H1 (cell line): ENCODE data around the gene LOXHD1. TPM values are rescaled to one million over a fixed set of nuclear protein-coding genes. Genes with fewer than 3 reads are reported as not detected.

Experiments used
- BRCA1 ChIP-seq: IDR thresholded peaks from 2 replicates; pipeline ENCODE4 v1.6.1; 2012; ENCODE audit warnings: low read depth, low read length, improper control_type of control experiment
- CEBPB ChIP-seq: IDR thresholded peaks from 2 replicates; pipeline ENCODE4 v1.6.1; 2012; ENCODE audit warnings: low read depth, low read length
- MAFK ChIP-seq: IDR thresholded peaks from 2 replicates; pipeline ENCODE4 v1.6.1; 2012; ENCODE audit warnings: low read depth, mild to moderate bottlenecking, improper control_type of control experiment, low read length
- PHF8 ChIP-seq: fragments of 200-600 bp; sonication (generic); conservative IDR thresholded peaks from 2 replicates; pipeline ENCODE4 v1.7.1; 2012; ENCODE audit warnings: low read depth, mild to moderate bottlenecking, inconsistent platforms, low read length, moderate library complexity
- POLR2A ChIP-seq, 2 experiments: IDR thresholded peaks; 1 replicate in 1 of 2; 2 replicates in 1 of 2; pipeline ENCODE4 v1.6.1; 2011; ENCODE audit warnings: low read depth in 2 of 2, low read length in 2 of 2, mild to moderate bottlenecking in 2 of 2; ENCODE audit errors: control extremely low read depth in 1 of 2
- SIX5 ChIP-seq: IDR thresholded peaks from 2 replicates; pipeline ENCODE4 v1.6.1; 2011; ENCODE audit warnings: mild to moderate bottlenecking, low read depth, low read length
- TAF1 ChIP-seq: IDR thresholded peaks from 2 replicates; pipeline ENCODE4 v1.6.1; 2011; ENCODE audit warnings: mild to moderate bottlenecking, low read depth, low read length
- polyA plus RNA-seq, 7 experiments: library from polyadenylated mRNA; depleted of rRNA in 3 of 7; stranded (reverse) in 5 of 7; unstranded in 2 of 7; fragments of >200 nt in 5 of 7; fragments of 200-250 nt in 2 of 7; gene quantifications; 1 replicate in 5 of 7; 2 replicates in 1 of 7; 4 replicates in 1 of 7; pipeline versions ENCODE4 v1.2.1 to v1.2.3, GENCODE V29; 2011 to 2013; ENCODE audit warnings: missing spikeins in 2 of 7, mixed read lengths in 2 of 7
- total RNA-seq: library from RNA; stranded (reverse); fragmentation: NEBNext Ultra II Directional; extraction: Animal tissue kit (Norgen Biotek cat#: 25700); gene quantifications from 2 replicates; pipeline ENCODE4 v1.2.1, GENCODE V29; 2021
- TF ChIP-seq, protein P1 (sequence below): fragments of 300-600 bp; sonication (generic); IDR thresholded peaks from 2 replicates; pipeline ENCODE4 v1.7.1; 2012; ENCODE audit warnings: low read length, moderate library complexity, mild to moderate bottlenecking, inconsistent platforms; ENCODE audit not compliant: insufficient replicate concordance
- TF ChIP-seq, protein P2 (sequence below): IDR thresholded peaks from 2 replicates; pipeline ENCODE4 v1.6.1; 2011; ENCODE audit warnings: low read depth, mild to moderate bottlenecking, low read length; ENCODE audit not compliant: insufficient read depth

LOXHD1 gene
- total and polyA plus RNA-seq, 2 of the 8 experiments (the other 6 are each of a cell fraction or from before 2014, with no cell fraction given): 0.02 TPM; not detected in 1

- TF ChIP-seq, protein P1, sequence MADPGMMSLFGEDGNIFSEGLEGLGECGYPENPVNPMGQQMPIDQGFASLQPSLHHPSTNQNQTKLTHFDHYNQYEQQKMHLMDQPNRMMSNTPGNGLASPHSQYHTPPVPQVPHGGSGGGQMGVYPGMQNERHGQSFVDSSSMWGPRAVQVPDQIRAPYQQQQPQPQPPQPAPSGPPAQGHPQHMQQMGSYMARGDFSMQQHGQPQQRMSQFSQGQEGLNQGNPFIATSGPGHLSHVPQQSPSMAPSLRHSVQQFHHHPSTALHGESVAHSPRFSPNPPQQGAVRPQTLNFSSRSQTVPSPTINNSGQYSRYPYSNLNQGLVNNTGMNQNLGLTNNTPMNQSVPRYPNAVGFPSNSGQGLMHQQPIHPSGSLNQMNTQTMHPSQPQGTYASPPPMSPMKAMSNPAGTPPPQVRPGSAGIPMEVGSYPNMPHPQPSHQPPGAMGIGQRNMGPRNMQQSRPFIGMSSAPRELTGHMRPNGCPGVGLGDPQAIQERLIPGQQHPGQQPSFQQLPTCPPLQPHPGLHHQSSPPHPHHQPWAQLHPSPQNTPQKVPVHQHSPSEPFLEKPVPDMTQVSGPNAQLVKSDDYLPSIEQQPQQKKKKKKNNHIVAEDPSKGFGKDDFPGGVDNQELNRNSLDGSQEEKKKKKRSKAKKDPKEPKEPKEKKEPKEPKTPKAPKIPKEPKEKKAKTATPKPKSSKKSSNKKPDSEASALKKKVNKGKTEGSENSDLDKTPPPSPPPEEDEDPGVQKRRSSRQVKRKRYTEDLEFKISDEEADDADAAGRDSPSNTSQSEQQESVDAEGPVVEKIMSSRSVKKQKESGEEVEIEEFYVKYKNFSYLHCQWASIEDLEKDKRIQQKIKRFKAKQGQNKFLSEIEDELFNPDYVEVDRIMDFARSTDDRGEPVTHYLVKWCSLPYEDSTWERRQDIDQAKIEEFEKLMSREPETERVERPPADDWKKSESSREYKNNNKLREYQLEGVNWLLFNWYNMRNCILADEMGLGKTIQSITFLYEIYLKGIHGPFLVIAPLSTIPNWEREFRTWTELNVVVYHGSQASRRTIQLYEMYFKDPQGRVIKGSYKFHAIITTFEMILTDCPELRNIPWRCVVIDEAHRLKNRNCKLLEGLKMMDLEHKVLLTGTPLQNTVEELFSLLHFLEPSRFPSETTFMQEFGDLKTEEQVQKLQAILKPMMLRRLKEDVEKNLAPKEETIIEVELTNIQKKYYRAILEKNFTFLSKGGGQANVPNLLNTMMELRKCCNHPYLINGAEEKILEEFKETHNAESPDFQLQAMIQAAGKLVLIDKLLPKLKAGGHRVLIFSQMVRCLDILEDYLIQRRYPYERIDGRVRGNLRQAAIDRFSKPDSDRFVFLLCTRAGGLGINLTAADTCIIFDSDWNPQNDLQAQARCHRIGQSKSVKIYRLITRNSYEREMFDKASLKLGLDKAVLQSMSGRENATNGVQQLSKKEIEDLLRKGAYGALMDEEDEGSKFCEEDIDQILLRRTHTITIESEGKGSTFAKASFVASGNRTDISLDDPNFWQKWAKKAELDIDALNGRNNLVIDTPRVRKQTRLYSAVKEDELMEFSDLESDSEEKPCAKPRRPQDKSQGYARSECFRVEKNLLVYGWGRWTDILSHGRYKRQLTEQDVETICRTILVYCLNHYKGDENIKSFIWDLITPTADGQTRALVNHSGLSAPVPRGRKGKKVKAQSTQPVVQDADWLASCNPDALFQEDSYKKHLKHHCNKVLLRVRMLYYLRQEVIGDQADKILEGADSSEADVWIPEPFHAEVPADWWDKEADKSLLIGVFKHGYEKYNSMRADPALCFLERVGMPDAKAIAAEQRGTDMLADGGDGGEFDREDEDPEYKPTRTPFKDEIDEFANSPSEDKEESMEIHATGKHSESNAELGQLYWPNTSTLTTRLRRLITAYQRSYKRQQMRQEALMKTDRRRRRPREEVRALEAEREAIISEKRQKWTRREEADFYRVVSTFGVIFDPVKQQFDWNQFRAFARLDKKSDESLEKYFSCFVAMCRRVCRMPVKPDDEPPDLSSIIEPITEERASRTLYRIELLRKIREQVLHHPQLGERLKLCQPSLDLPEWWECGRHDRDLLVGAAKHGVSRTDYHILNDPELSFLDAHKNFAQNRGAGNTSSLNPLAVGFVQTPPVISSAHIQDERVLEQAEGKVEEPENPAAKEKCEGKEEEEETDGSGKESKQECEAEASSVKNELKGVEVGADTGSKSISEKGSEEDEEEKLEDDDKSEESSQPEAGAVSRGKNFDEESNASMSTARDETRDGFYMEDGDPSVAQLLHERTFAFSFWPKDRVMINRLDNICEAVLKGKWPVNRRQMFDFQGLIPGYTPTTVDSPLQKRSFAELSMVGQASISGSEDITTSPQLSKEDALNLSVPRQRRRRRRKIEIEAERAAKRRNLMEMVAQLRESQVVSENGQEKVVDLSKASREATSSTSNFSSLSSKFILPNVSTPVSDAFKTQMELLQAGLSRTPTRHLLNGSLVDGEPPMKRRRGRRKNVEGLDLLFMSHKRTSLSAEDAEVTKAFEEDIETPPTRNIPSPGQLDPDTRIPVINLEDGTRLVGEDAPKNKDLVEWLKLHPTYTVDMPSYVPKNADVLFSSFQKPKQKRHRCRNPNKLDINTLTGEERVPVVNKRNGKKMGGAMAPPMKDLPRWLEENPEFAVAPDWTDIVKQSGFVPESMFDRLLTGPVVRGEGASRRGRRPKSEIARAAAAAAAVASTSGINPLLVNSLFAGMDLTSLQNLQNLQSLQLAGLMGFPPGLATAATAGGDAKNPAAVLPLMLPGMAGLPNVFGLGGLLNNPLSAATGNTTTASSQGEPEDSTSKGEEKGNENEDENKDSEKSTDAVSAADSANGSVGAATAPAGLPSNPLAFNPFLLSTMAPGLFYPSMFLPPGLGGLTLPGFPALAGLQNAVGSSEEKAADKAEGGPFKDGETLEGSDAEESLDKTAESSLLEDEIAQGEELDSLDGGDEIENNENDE: no peak
- no peak for TF ChIP-seq PHF8
- TF ChIP-seq CEBPB: no peak
- TF ChIP-seq POLR2A (IDR thresholded peaks at IDR 0.05; ENCODE audit: control extremely low read depth in 1 of 2, low read depth in 2 of 2, low read length in 2 of 2): no peak
- TF ChIP-seq TAF1: no peak
- TF ChIP-seq BRCA1: no peak
- TF ChIP-seq, protein P2, sequence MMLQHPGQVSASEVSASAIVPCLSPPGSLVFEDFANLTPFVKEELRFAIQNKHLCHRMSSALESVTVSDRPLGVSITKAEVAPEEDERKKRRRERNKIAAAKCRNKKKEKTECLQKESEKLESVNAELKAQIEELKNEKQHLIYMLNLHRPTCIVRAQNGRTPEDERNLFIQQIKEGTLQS: no peak
- no peak for TF ChIP-seq MAFK
- no peak for TF ChIP-seq SIX5
Measured at GRCh38 chr18:46431522-46432171, 225.4 kb downstream of the LOXHD1 start (continued).
